GM12891 (cell line): ENCODE measurements around the gene SART3.

Experiments
- POLR2A ChIP-seq: IDR thresholded peaks from 2 replicates; pipeline ENCODE4 v1.6.1; 2011; ENCODE audit warnings: low read depth, low read length, control low read depth
- POLR2AphosphoS5 ChIP-seq: IDR thresholded peaks from 2 replicates; pipeline ENCODE4 v1.6.1; 2011; ENCODE audit warnings: low read depth, low read length, control low read depth
- POU2F2 ChIP-seq: IDR thresholded peaks from 2 replicates; pipeline ENCODE4 v1.6.1; 2011; ENCODE audit warnings: low read depth, mild to moderate bottlenecking, control low read depth, low read length, moderate library complexity
- TAF1 ChIP-seq: IDR thresholded peaks from 2 replicates; pipeline ENCODE4 v1.6.1; 2011; ENCODE audit warnings: low read depth, low read length, control low read depth

GRCh38 chr12:108551535-108551934 lies 9.4 kb downstream of the SART3 start:
- TF ChIP-seq POLR2A: no peak
- TF ChIP-seq POLR2AphosphoS5: no peak
- no peak for TF ChIP-seq POU2F2
- TF ChIP-seq TAF1: no peak
